Type B pancreatic cell (in vitro differentiated cells): Measurements from ENCODE around the gene SS18L1. TPM values are rescaled to one million over a fixed set of nuclear protein-coding genes. Genes with fewer than 3 reads are reported as not detected.

Source experiments
- DNase-seq: peaks from one replicate; pipeline ENCODE4 v3.0.0; 2021; ENCODE audit warnings: mixed read lengths; ENCODE audit not compliant: unreplicated experiment; ENCODE audit errors: extremely low spot score
- H3K27ac Mint-ChIP-seq: 2 replicates; pipeline ENCODE4 v1.8.0; 2021; ENCODE audit warnings: mild to moderate bottlenecking, mixed read lengths
- H3K27me3 Mint-ChIP-seq: 2 replicates; pipeline ENCODE4 v1.8.0; 2021; ENCODE audit warnings: mixed read lengths
- H3K36me3 Mint-ChIP-seq: 2 replicates; pipeline ENCODE4 v1.8.0; 2021; ENCODE audit warnings: mixed read lengths
- H3K4me1 Mint-ChIP-seq: one replicate; pipeline ENCODE4 v1.8.0; 2021; ENCODE audit warnings: mixed read lengths; ENCODE audit not compliant: unreplicated experiment
- H3K4me3 Mint-ChIP-seq: 2 replicates; pipeline ENCODE4 v1.8.0; 2021; ENCODE audit warnings: mild to moderate bottlenecking, mixed read lengths
- H3K9me3 Mint-ChIP-seq: 2 replicates; pipeline ENCODE4 v1.8.0; 2021; ENCODE audit warnings: mixed read lengths
- CTCF ChIP-seq: fragments of 200-600 bp; sonication (generic); conservative IDR thresholded peaks from 2 replicates; pipeline ENCODE4 v1.5.0; 2021; ENCODE audit warnings: antibody characterized with exemption, mild to moderate bottlenecking
- total RNA-seq: library from RNA; stranded (reverse); gene quantifications from 2 replicates; pipeline ENCODE4 v1.2.1, GENCODE V29; 2021; ENCODE audit warnings: low replicate concordance

The SS18L1 gene
- total RNA-seq, 1 donor from 2014 or later = 25.5 TPM

- H3K36me3 Mint-ChIP-seq = no peaks in the 10 kb centered on the region
- no peak for DNase-seq
- H3K27me3 Mint-ChIP-seq = peaks cover 28% of the 10 kb centered on the region
- no peaks in the 10 kb centered on the region for H3K9me3 Mint-ChIP-seq
- no peak overlapping the region for H3K27ac Mint-ChIP-seq
- H3K4me3 Mint-ChIP-seq = no peak overlapping the region
- H3K4me1 Mint-ChIP-seq = no peaks in the 10 kb centered on the region
- TF ChIP-seq CTCF = no peak
Observed at GRCh38 chr20:62228982-62229545, 85.5 kb downstream of the SS18L1 start.

GRCh38 chr20:62229667-62230066, 86.1 kb downstream of the SS18L1 start:
- no peak for DNase-seq
- no peaks in the 10 kb centered on the region for H3K9me3 Mint-ChIP-seq
- H3K27me3 Mint-ChIP-seq = peaks cover 22% of the 10 kb centered on the region
- no peaks in the 10 kb centered on the region for H3K36me3 Mint-ChIP-seq
- H3K4me1 Mint-ChIP-seq = no peaks in the 10 kb centered on the region
- H3K27ac Mint-ChIP-seq = no peak overlapping the region
- H3K4me3 Mint-ChIP-seq = no peak overlapping the region
- TF ChIP-seq CTCF = no peak

- no peak for TF ChIP-seq CTCF
- no peak overlapping the region for H3K27ac Mint-ChIP-seq
- no peaks in the 10 kb centered on the region for H3K4me1 Mint-ChIP-seq
- H3K9me3 Mint-ChIP-seq = no peaks in the 10 kb centered on the region
- H3K27me3 Mint-ChIP-seq = peaks cover 16% of the 10 kb centered on the region
- no peak overlapping the region for H3K4me3 Mint-ChIP-seq
- DNase-seq = no peak
- H3K36me3 Mint-ChIP-seq = no peaks in the 10 kb centered on the region
Observed at GRCh38 chr20:62230276-62230675, 86.7 kb downstream of the SS18L1 start.

- H3K27ac Mint-ChIP-seq = no peak overlapping the region
- no peak overlapping the region for H3K4me3 Mint-ChIP-seq
- no peaks in the 10 kb centered on the region for H3K4me1 Mint-ChIP-seq
- TF ChIP-seq CTCF = no peak
- no peaks in the 10 kb centered on the region for H3K9me3 Mint-ChIP-seq
- H3K36me3 Mint-ChIP-seq = no peaks in the 10 kb centered on the region
- H3K27me3 Mint-ChIP-seq = peaks cover 12% of the 10 kb centered on the region
- DNase-seq = no peak
Observed at GRCh38 chr20:62230696-62231095, 87.1 kb downstream of the SS18L1 start.

GRCh38 chr20:62231292-62231691, 87.7 kb downstream of the SS18L1 start:
- H3K27ac Mint-ChIP-seq = no peak overlapping the region
- no peak for TF ChIP-seq CTCF
- no peak for DNase-seq
- no peak overlapping the region for H3K4me3 Mint-ChIP-seq
- no peaks in the 10 kb centered on the region for H3K4me1 Mint-ChIP-seq
- peaks cover 6% of the 10 kb centered on the region for H3K27me3 Mint-ChIP-seq
- H3K36me3 Mint-ChIP-seq = no peaks in the 10 kb centered on the region
- no peaks in the 10 kb centered on the region for H3K9me3 Mint-ChIP-seq

Other genes with a start within 250 kb of the SS18L1 start
- 18.5 and 22.2 TPM in 2 replicates for gene TAF4, start 77.9 kb upstream of the SS18L1 start, total RNA-seq
- 45.6 and 66.3 TPM in 2 replicates for gene LSM14B, start 21.3 kb upstream of the SS18L1 start, total RNA-seq
- gene PSMA7, start 375 bp upstream of the SS18L1 start, total RNA-seq = 207 and 236 TPM in 2 replicates
- 35.6 and 37.4 TPM in 2 replicates for gene MTG2, start 39.3 kb downstream of the SS18L1 start, total RNA-seq
- 0.24 and 0.53 TPM in 2 replicates for gene HRH3, start 76.5 kb downstream of the SS18L1 start, total RNA-seq
- 43.7 and 60.5 TPM in 2 replicates for gene OSBPL2, start 94.8 kb downstream of the SS18L1 start, total RNA-seq
- 67.2 and 71.5 TPM in 2 replicates for gene ADRM1, start 159.2 kb downstream of the SS18L1 start, total RNA-seq
- gene LAMA5, start 223.5 kb downstream of the SS18L1 start, total RNA-seq = 246 and 611 TPM in 2 replicates
- gene RPS21, start 243.3 kb downstream of the SS18L1 start, total RNA-seq = 1,432 and 1,737 TPM in 2 replicates